Endothelial cell of umbilical vein (primary cell): ENCODE data around the gene ASB5. TPM values are rescaled to one million over a fixed set of nuclear protein-coding genes. Genes with fewer than 3 reads are reported as not detected.

Experiments
- BruUV-seq: library from RNA; stranded (reverse); fragments of 400-500 nt; replicated peaks from 2 replicates; lab custom pipeline; 2021; lab: Mats Ljungman, UMichigan
- CTCF ChIA-PET: fragments of 300-600, 350-600 bp; sonication (Branson Sonifier 250); formaldehyde crosslinking; loops from one replicate; lab custom pipeline; 2021; ENCODE audit warnings: antibody characterized with exemption, inconsistent platforms; lab: Charles Lee
- POLR2A ChIA-PET: fragments of 300-600, 350-600 bp; sonication (Branson Sonifier 250); formaldehyde crosslinking; loops from one replicate; lab custom pipeline; 2021; ENCODE audit warnings: antibody characterized with exemption, inconsistent platforms; lab: Charles Lee
- DNase-seq: peaks from one replicate; pipeline ENCODE4 v3.0.0-alpha.2; 2011; ENCODE audit warnings: low read depth, low spot score
- FAIRE-seq: peaks from 2 replicates; lab custom pipeline; 2011; peaks lifted over from hg19 to GRCh38; lab: Jason Lieb, UNC
- H2AFZ ChIP-seq: 2 replicates; pipeline ENCODE4 v1.6.0; 2012; ENCODE audit warnings: low read depth, low read length, control low read depth, inconsistent platforms
- H3K27ac ChIP-seq: 2 replicates; pipeline ENCODE4 v1.5.1; 2011; ENCODE audit warnings: low read depth, mild to moderate bottlenecking, control low read depth, low read length, moderate library complexity; ENCODE audit not compliant: insufficient read depth
- H3K27me3 ChIP-seq, 2 experiments: 2 replicates each; pipeline versions ENCODE4 v1.6.0 to v1.6.1; 2011; ENCODE audit warnings: low read length in 2 of 2, mixed read lengths in 1 of 2; ENCODE audit not compliant: control insufficient read depth in 2 of 2, insufficient read depth in 2 of 2
- H3K36me3 ChIP-seq, 2 experiments: 2 replicates in 1 of 2; 3 replicates in 1 of 2; pipeline ENCODE4 v1.5.1; 2011; ENCODE audit warnings: low read length in 2 of 2, mild to moderate bottlenecking in 1 of 2, moderate library complexity in 1 of 2; ENCODE audit not compliant: control insufficient read depth in 2 of 2, insufficient read depth in 2 of 2; ENCODE audit errors: extremely low read depth in 1 of 2
- H3K4me1 ChIP-seq: 3 replicates; pipeline ENCODE4 v1.5.1; 2011; ENCODE audit warnings: mild to moderate bottlenecking, low read length; ENCODE audit not compliant: control insufficient read depth, insufficient read depth; ENCODE audit errors: extremely low read depth
- H3K4me2 ChIP-seq: 2 replicates; pipeline ENCODE4 v1.6.1; 2011; ENCODE audit warnings: low read length, control low read depth, mixed read lengths; ENCODE audit not compliant: insufficient read depth
- H3K4me3 ChIP-seq, 3 experiments: fragments of 200-600 bp in 1 of 3; sonication (generic), shearing (Covaris generic) in 1 of 3; replicated peaks in 1 of 3; 2 replicates each; pipeline ENCODE4 v1.5.1; 2011 to 2016; ENCODE audit warnings: control low read depth in 3 of 3, low read length in 3 of 3, mild to moderate bottlenecking in 2 of 3, inconsistent platforms in 1 of 3, low read depth in 1 of 3, moderate library complexity in 1 of 3; ENCODE audit not compliant: insufficient read depth in 1 of 3
- H3K79me2 ChIP-seq: 2 replicates; pipeline ENCODE4 v1.6.0; 2012; ENCODE audit warnings: low read length, inconsistent platforms; ENCODE audit not compliant: control insufficient read depth, insufficient read depth
- H3K9ac ChIP-seq: replicated peaks from 2 replicates; pipeline ENCODE3; 2011; ENCODE audit warnings: low read length, control low read depth; ENCODE audit not compliant: insufficient read depth; ENCODE audit errors: extremely low read depth
- H3K9me1 ChIP-seq: replicated peaks from 3 replicates; pipeline ENCODE4 v1.6.0; 2011; ENCODE audit warnings: mild to moderate bottlenecking, low read length; ENCODE audit not compliant: control insufficient read depth, insufficient read depth; ENCODE audit errors: extremely low read depth
- H3K9me3 ChIP-seq: replicated peaks from 2 replicates; pipeline ENCODE4 v1.5.1; 2012; ENCODE audit warnings: low read length, inconsistent platforms; ENCODE audit not compliant: control insufficient read depth, insufficient read depth
- H4K20me1 ChIP-seq: replicated peaks from 2 replicates; pipeline ENCODE3; 2011; ENCODE audit warnings: mild to moderate bottlenecking, low read length; ENCODE audit not compliant: control insufficient read depth, insufficient read depth; ENCODE audit errors: extremely low read depth
- FOS ChIP-seq: IDR thresholded peaks from 2 replicates; pipeline ENCODE4 v1.6.1; 2011; ENCODE audit warnings: mild to moderate bottlenecking, low read length, moderate library complexity, borderline replicate concordance; ENCODE audit not compliant: insufficient read depth
- GATA2 ChIP-seq: IDR thresholded peaks from 2 replicates; pipeline ENCODE4 v1.7.0; 2011; ENCODE audit warnings: low read depth, mild to moderate bottlenecking, moderate library complexity, mixed read lengths, low read length; ENCODE audit not compliant: insufficient read length, insufficient read depth
- POLR2AphosphoS5 ChIP-seq: IDR thresholded peaks from 2 replicates; pipeline ENCODE4 v1.6.1; 2012; ENCODE audit warnings: low read depth, mild to moderate bottlenecking, control low read depth, low read length, moderate library complexity; ENCODE audit not compliant: insufficient read depth
- dilution Hi-C: fragments of 300-500 bp; cut with MboI; formaldehyde crosslinking; loops from one replicate; pipeline ENCODE4 v1.15.0; 2019; ENCODE audit warnings: low sequenced_read_pairs; ENCODE audit not compliant: extremely low pct_ligation_motif_present
- intact Hi-C: fragments of 100-400 bp; cut with micrococcal nuclease; formaldehyde crosslinking; loops from one replicate; pipeline ENCODE4 v1.10.0; 2022
- polyA plus RNA-seq, 4 experiments: library from polyadenylated mRNA; depleted of rRNA in 3 of 4; stranded (reverse) in 3 of 4; unstranded in 1 of 4; fragments of >200 nt; gene quantifications; 2 replicates each; pipeline versions ENCODE4 v1.2.1 to v1.2.3, GENCODE V29; 2011 to 2012; ENCODE audit warnings: missing spikeins in 1 of 4
- total RNA-seq: library from RNA; stranded (reverse); gene quantifications from 2 replicates; pipeline ENCODE4 v1.2.3, GENCODE V29; 2021
- TF ChIP-seq, protein P1 (sequence below): IDR thresholded peaks from 2 replicates; pipeline ENCODE4 v1.6.1; 2011; ENCODE audit not compliant: insufficient read depth, insufficient read length

ASB5 gene
- total and polyA plus RNA-seq, 2 donors (not counting 3 experiments of a cell fraction or from before 2014, with no cell fraction given): not detected

DNA sequence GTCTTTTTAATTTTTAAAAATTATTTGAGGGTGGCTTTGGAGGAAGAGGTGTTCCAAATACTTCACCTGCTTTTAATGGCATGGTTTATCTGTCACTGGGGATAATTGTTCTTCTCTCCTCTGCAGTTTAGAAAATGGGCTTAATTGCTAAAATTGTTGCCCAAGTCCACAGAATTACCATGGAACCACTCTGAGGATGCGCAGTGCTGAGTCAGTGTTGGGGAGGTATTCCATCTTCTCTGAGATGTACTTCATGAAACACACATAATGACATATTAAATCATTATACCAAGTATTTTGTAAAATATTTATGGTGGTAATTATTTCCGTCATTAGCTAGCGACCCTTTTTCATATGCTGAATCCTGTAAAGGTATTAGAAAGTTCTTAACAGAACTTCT, 8.0 kb downstream of the ASB5 start:
- Histone ChIP-seq H4K20me1 (no peaks in the 10 kb centered on the region), H3K9ac (no peak overlapping the region), H3K27ac (no peak overlapping the region), H3K27me3 (no peaks in the 10 kb centered on the region), H3K9me1 (no peaks in the 10 kb centered on the region), H3K4me2 (no peak overlapping the region), H3K4me1 (no peaks in the 10 kb centered on the region), H3K79me2 (no peaks in the 10 kb centered on the region), H2AFZ (no peak overlapping the region), H3K4me3 (no peak overlapping the region), H3K36me3 (no peaks in the 10 kb centered on the region), H3K9me3 (no peaks in the 10 kb centered on the region)
- POLR2A ChIA-PET: no interaction called here
- CTCF ChIA-PET: no interaction called here
- dilution Hi-C loops: no loop called here
- TF ChIP-seq GATA2: no peak
- no peak for TF ChIP-seq FOS
- no peak for TF ChIP-seq POLR2AphosphoS5
- FAIRE-seq (no peak), DNase-seq (no peak)
- BruUV-seq: no TSS peak
- intact Hi-C loops: no loop called here

DNA sequence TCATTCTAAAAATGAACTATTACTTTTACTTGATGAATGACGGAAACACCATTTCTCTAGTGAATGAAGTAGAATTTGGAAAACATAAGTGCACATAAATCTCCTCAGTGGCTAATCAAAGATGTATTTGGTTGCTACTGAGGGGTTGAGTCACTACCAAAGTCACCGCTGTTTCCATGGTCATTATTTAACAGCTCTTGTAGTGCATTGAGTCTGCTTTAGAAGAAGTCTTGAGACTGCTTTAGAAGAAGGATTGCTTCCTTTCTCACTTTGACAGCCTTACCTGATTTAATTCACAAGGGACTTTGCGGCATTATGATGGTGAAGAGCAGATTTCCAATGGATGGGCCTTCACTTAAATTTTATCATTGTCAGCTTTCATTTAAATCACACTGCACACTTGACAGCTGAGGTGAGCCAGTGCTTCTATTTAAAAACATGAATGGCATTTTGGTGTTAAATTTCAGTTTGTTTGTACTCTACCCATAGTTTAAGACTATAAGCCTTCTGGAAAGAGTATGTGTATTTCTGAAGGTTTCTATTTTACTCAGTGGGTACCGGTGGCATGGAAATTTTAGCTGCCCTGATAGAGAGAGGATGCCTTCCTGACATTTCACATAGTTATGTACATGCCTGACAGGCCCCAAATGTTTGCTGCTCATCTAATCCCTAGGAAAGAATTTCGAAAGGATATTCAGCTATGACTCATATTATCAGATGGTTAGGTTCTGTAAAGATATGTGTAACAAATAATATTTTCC, 9.5 kb downstream of the ASB5 start:
- H3K27ac ChIP-seq: no peak overlapping the region
- FAIRE-seq (no peak), DNase-seq (no peak)
- no peak overlapping the region for H2AFZ ChIP-seq
- intact Hi-C loops (no loop called here), dilution Hi-C loops (no loop called here)
- H3K9me3 ChIP-seq: no peaks in the 10 kb centered on the region
- H3K36me3 ChIP-seq: no peaks in the 10 kb centered on the region
- TF ChIP-seq, protein P1, sequence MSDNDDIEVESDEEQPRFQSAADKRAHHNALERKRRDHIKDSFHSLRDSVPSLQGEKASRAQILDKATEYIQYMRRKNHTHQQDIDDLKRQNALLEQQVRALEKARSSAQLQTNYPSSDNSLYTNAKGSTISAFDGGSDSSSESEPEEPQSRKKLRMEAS: no peak
- TF ChIP-seq GATA2: no peak
- no peaks in the 10 kb centered on the region for H3K4me1 ChIP-seq
- H3K4me3 ChIP-seq: no peak overlapping the region
- POLR2A ChIA-PET: no interaction called here
- no TSS peak for BruUV-seq
- H4K20me1 ChIP-seq: no peaks in the 10 kb centered on the region
- no peak overlapping the region for H3K9ac ChIP-seq
- CTCF ChIA-PET: interaction anchor here (1.4 kb wide), 1 partner anchor 11 kb away, joined by 3 read pairs; no protein-coding TSS in a partner anchor
- no peaks in the 10 kb centered on the region for H3K27me3 ChIP-seq
- H3K79me2 ChIP-seq: no peaks in the 10 kb centered on the region
- H3K9me1 ChIP-seq: no peaks in the 10 kb centered on the region
- no peak overlapping the region for H3K4me2 ChIP-seq
